Hepatocyte (in vitro differentiated cells): ENCODE results near the gene RASSF9.

Experiments
- EZH2 ChIP-seq: fragments of 200-600 bp; sonication (generic); IDR thresholded peaks from 2 replicates; pipeline ENCODE4 v1.6.1; 2016; ENCODE audit warnings: antibody characterized with exemption, mild to moderate bottlenecking, borderline replicate concordance
- EZH2phosphoT487 ChIP-seq: fragments of 200-600 bp; sonication (generic); IDR thresholded peaks from one replicate; pipeline ENCODE4 v1.6.1; 2018; ENCODE audit warnings: antibody characterized with exemption, mild to moderate bottlenecking, low read depth, moderate library complexity; ENCODE audit not compliant: unreplicated experiment, severe bottlenecking
- TF ChIP-seq, protein P1 (sequence below): fragments of 200-600 bp; sonication (generic); IDR thresholded peaks from 2 replicates; pipeline ENCODE4 v1.5.1; 2016; ENCODE audit warnings: antibody characterized with exemption, mild to moderate bottlenecking; ENCODE audit not compliant: poor library complexity

DNA sequence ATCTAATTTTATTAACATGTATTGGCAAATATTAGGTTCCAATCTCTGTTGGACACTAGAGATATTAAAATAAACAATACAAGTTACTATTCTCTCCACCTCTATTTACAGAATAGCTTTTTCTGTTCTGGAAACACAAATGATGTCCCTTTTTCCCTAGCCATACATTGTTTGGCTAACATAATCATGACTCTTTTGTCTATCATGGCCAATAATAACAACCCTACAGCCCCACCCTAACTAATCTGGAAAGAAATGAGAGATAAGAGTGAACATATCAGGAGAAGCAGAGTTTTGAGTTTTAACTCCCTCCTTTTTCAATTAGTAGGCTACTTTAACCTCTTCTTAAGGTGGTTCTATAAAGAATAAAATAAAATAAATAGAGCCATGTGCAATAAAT is 40.2 kb downstream of the RASSF9 start:
- TF ChIP-seq, protein P1, sequence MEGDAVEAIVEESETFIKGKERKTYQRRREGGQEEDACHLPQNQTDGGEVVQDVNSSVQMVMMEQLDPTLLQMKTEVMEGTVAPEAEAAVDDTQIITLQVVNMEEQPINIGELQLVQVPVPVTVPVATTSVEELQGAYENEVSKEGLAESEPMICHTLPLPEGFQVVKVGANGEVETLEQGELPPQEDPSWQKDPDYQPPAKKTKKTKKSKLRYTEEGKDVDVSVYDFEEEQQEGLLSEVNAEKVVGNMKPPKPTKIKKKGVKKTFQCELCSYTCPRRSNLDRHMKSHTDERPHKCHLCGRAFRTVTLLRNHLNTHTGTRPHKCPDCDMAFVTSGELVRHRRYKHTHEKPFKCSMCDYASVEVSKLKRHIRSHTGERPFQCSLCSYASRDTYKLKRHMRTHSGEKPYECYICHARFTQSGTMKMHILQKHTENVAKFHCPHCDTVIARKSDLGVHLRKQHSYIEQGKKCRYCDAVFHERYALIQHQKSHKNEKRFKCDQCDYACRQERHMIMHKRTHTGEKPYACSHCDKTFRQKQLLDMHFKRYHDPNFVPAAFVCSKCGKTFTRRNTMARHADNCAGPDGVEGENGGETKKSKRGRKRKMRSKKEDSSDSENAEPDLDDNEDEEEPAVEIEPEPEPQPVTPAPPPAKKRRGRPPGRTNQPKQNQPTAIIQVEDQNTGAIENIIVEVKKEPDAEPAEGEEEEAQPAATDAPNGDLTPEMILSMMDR, result no peak
- TF ChIP-seq EZH2 (no peak), EZH2phosphoT487 (no peak)
